Transverse colon (tissue), 4 donors: ENCODE data around the gene PIF1. TPM values are rescaled to one million over a fixed set of nuclear protein-coding genes. Genes with fewer than 3 reads are reported as not detected.
A peak's percentile ranks its signal among the peaks of the same experiment; 100 is the strongest.

Experiments used
- DNase-seq: peaks from one replicate; pipeline ENCODE4 v3.0.0-alpha.2; 2019
- H3K27ac ChIP-seq, 4 donors: fragments of 200-600 bp; sonication (generic); 2 replicates each; pipeline ENCODE4 v1.5.1; 2016 to 2018; ENCODE audit warnings: inconsistent platforms in 4 of 4
- H3K27me3 ChIP-seq: fragments of 200-600 bp; sonication (generic); 2 replicates; pipeline ENCODE4 v1.5.1; 2017; ENCODE audit warnings: inconsistent platforms
- H3K36me3 ChIP-seq, 4 donors: fragments of 200-600 bp; sonication (generic); 2 replicates each; pipeline ENCODE4 v1.5.1; 2017 to 2019; ENCODE audit warnings: inconsistent platforms in 4 of 4
- H3K4me1 ChIP-seq, 4 donors: fragments of 200-600 bp; sonication (generic); 2 replicates each; pipeline ENCODE4 v1.5.1; 2017 to 2020; ENCODE audit warnings: inconsistent platforms in 4 of 4
- H3K4me3 ChIP-seq, 4 donors: fragments of 200-600 bp; sonication (generic); 1 replicate in 1 of 4; 2 replicates in 3 of 4; pipeline versions ENCODE4 v1.5.1 to v1.6.1; 2017 to 2019; ENCODE audit warnings: inconsistent platforms in 4 of 4
- H3K9me3 ChIP-seq, 2 donors: fragments of 200-600 bp; sonication (generic); 2 replicates each; pipeline ENCODE4 v1.5.1; 2017 to 2019; ENCODE audit warnings: inconsistent platforms in 2 of 2
- EP300 ChIP-seq: sonication (generic); formaldehyde crosslinking; IDR thresholded peaks from one replicate; pipeline ENCODE4 v1.6.1; 2017; ENCODE audit warnings: antibody characterized with exemption, low read depth
- POLR2A ChIP-seq: fragments of 450-650 bp; IDR thresholded peaks from one replicate; pipeline ENCODE4 v1.6.1; 2016; ENCODE audit warnings: antibody characterized with exemption, mild to moderate bottlenecking, moderate library complexity
- POLR2AphosphoS5 ChIP-seq, 3 donors: sonication (generic); formaldehyde crosslinking; IDR thresholded peaks; one replicate each; pipeline ENCODE4 v1.6.1; 2016; ENCODE audit warnings: antibody characterized with exemption in 3 of 3
- WGBS, 2 donors: methylation state at CpG; one replicate each; pipeline ENCODE4 v1.1.5; 2018; ENCODE audit warnings: low coverage in 1 of 2; 5-methylcytosine and 5-hydroxymethylcytosine counted together
- in situ Hi-C, 4 donors: fragments of 200-750 bp; cut with MboI; loops; one replicate each; pipeline versions ENCODE4 v1.15.0 to v1.15.1; 2017; ENCODE audit warnings: low sequenced_read_pairs in 3 of 4, low pct_ligation_motif_present in 1 of 4, low pct_unique_long_range_greater_than_20kb in 1 of 4
- intact Hi-C: fragments of 100-400 bp; cut with DNase I; formaldehyde crosslinking; loops from one replicate; pipeline ENCODE4 v1.15.1; 2023; ENCODE audit warnings: low total_unique reads
- total RNA-seq, 4 donors: library from RNA; depleted of rRNA; stranded (reverse); fragments of >200 nt; gene quantifications; one replicate each; pipeline ENCODE4 v1.1.0, GENCODE V29; 2016
- TF ChIP-seq, protein P1 (sequence below), 5 experiments: fragments of 200-600 bp in 3 of 5; fragments of 450-650 bp in 2 of 5; sonication (generic) in 3 of 5; IDR thresholded peaks; 1 replicate in 2 of 5; 2 replicates in 3 of 5; pipeline ENCODE4 v1.5.1; 2016 to 2017; ENCODE audit warnings: antibody characterized with exemption in 5 of 5, inconsistent platforms in 3 of 5, mild to moderate bottlenecking in 2 of 5, moderate library complexity in 1 of 5

Gene PIF1
- total RNA-seq, 4 donors from 2014 or later = 1.1 to 49.8 (median 2.3) TPM

DNA sequence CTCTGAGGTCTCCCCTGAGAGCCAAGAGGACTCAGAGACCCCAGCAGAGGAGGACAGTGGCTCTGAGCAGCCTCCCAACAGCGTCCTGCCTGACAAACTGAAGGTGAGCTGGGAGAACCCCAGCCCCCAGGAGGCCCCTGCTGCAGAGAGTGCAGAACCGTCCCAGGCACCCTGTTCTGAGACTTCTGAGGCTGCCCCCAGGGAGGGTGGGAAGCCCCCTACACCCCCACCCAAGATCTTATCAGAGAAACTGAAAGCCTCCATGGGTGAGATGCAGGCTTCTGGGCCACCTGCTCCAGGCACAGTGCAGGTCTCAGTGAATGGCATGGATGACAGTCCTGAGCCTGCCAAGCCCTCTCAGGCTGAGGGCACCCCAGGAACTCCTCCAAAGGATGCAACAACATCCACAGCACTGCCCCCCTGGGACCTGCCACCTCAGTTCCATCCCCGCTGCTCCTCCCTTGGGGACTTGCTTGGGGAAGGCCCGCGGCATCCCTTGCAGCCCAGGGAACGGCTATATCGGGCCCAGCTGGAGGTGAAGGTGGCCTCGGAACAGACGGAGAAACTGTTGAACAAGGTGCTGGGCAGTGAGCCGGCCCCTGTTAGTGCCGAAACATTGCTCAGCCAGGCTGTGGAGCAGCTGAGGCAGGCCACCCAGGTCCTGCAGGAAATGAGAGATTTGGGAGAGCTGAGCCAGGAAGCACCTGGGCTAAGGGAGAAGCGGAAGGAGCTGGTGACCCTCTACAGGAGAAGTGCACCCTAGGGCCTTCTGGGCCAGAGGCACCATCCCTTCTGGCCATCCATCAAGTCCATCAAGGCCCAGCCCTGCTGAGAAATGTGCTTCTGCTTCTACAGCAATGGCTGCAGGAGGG is 39.9 kb upstream of the PIF1 start:
- TF ChIP-seq POLR2AphosphoS5 (IDR thresholded peaks at IDR 0.05) = no peak
- no peak for TF ChIP-seq POLR2A
- TF ChIP-seq, protein P1, sequence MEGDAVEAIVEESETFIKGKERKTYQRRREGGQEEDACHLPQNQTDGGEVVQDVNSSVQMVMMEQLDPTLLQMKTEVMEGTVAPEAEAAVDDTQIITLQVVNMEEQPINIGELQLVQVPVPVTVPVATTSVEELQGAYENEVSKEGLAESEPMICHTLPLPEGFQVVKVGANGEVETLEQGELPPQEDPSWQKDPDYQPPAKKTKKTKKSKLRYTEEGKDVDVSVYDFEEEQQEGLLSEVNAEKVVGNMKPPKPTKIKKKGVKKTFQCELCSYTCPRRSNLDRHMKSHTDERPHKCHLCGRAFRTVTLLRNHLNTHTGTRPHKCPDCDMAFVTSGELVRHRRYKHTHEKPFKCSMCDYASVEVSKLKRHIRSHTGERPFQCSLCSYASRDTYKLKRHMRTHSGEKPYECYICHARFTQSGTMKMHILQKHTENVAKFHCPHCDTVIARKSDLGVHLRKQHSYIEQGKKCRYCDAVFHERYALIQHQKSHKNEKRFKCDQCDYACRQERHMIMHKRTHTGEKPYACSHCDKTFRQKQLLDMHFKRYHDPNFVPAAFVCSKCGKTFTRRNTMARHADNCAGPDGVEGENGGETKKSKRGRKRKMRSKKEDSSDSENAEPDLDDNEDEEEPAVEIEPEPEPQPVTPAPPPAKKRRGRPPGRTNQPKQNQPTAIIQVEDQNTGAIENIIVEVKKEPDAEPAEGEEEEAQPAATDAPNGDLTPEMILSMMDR (IDR thresholded peaks at IDR 0.05) = no peak
- no peak for TF ChIP-seq EP300
- peaks cover 0 to 21% (median 14%) of the 10 kb centered on the region in 4 donors for H3K4me1 ChIP-seq
- intact Hi-C loops (no loop called here), in situ Hi-C loops (no loop called here)
- peaks cover 0 to 14% (median 0%) of the 10 kb centered on the region in 4 donors for H3K36me3 ChIP-seq
- H3K27ac ChIP-seq = peak overlapping the region; percentile 54 to 65 (median 56)
- H3K9me3 ChIP-seq = no peaks in the 10 kb centered on the region
- whole genome bisulfite sequencing, 2 donors = 74% methylated on average over 11 of the region's 12 CpGs; no CpG with 5 or more reads in 1 of the 2 donors
- H3K27me3 ChIP-seq = no peaks in the 10 kb centered on the region
- no peak for DNase-seq
- no peak overlapping the region for H3K4me3 ChIP-seq

DNA sequence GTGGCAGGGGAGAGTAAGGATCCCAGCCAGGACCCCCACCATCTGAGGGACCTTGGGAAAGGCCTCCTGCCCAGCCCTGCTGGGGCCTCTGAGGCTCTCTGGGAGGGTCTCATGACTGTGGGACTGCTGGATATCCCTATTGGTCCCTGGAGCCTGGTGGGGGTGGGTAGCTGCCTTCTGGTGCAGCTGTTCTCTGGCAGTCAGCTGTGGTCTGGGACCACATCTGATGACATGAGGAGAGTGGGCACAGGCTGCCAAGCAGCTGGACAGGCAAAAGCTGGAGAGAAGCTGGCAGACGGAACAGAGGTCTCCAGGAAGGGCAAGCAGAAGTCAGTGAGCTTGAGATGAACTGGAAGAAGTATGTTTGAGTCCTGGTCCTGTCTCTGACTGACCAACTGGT is 38.6 kb upstream of the PIF1 start:
- Histone ChIP-seq H3K27me3 (no peaks in the 10 kb centered on the region), H3K4me1 (peaks cover 0 to 25% (median 14%) of the 10 kb centered on the region in 4 donors), H3K27ac (peak overlapping the region in 3 of 4 donors; percentile 0 to 46 (median 37)), H3K36me3 (peaks cover 0 to 19% (median 0%) of the 10 kb centered on the region in 4 donors), H3K9me3 (no peaks in the 10 kb centered on the region), H3K4me3 (no peak overlapping the region)
- intact Hi-C loops = no loop called here
- TF ChIP-seq EP300 (no peak), POLR2AphosphoS5 (IDR thresholded peaks at IDR 0.05) (no peak), POLR2A (no peak)
- TF ChIP-seq, protein P1 (IDR thresholded peaks at IDR 0.05) = no peak
- 55% methylated on average over 1 of the region's 1 CpG; no CpG with 5 or more reads in 1 of the 2 donors for WGBS, 2 donors
- DNase-seq = no peak
- in situ Hi-C loops = no loop called here

DNA sequence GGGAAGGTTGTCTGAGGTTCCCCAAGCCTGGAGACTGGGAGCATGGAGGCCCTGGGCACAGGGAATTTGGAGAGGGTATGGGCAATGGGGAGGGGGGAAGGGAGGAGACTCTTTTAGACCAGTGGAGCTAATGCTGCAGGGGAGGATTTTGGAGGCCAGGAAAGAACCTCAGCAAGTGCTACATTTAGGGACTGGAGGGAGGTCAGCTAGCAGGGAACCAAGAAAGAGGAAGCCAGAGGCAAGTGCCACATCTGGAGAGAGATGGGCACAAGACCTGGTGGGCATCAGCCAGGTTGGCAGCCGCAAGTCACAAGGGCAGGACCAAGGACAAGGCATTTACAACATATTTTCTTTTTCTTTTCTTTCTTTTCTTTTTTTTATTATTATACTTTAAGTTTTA is 37.0 kb upstream of the PIF1 start:
- in situ Hi-C loops (no loop called here), intact Hi-C loops (no loop called here)
- Histone ChIP-seq H3K9me3 (no peaks in the 10 kb centered on the region), H3K36me3 (peaks cover 0 to 19% (median 0%) of the 10 kb centered on the region in 4 donors), H3K27ac (peak overlapping the region in 2 of 4 donors; percentile 4 to 38), H3K4me1 (peaks cover 8 to 38% (median 21%) of the 10 kb centered on the region in 4 donors), H3K27me3 (no peaks in the 10 kb centered on the region), H3K4me3 (no peak overlapping the region)
- 91 to 96% methylated on average over 1 of the region's 1 CpG for WGBS, 2 donors
- TF ChIP-seq POLR2A (no peak), POLR2AphosphoS5 (IDR thresholded peaks at IDR 0.05) (no peak), EP300 (no peak)
- TF ChIP-seq, protein P1 (IDR thresholded peaks at IDR 0.05) = no peak
- DNase-seq = no peak

DNA sequence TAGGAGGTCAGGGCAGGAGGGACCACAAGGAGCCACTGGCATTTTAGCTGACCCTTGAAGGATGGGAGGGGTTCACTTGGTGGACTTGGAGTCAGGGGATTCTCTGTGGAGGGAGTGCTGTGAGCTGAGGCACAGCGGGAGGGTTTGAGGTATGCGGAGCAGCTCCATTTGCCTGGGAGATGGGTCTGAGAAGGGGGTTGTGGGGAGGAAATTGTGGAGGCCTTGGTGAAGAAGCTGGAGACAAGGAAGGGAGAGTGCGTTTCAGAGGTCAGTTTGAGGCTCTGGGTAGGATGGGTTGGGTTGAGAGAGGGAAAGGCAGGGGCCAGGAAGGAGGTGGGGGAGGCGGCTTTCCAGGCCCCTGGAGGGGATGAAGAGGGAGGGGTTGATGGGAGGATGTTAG is 36.5 kb upstream of the PIF1 start:
- H3K27me3 ChIP-seq = no peaks in the 10 kb centered on the region
- peaks cover 0 to 19% (median 0%) of the 10 kb centered on the region in 4 donors for H3K36me3 ChIP-seq
- peaks cover 12 to 40% (median 23%) of the 10 kb centered on the region in 4 donors for H3K4me1 ChIP-seq
- WGBS, 2 donors = 94 to 100% methylated on average over 2 to 4 of the region's 4 CpGs
- intact Hi-C loops (no loop called here), in situ Hi-C loops (no loop called here)
- H3K9me3 ChIP-seq = no peaks in the 10 kb centered on the region
- DNase-seq = no peak
- no peak for TF ChIP-seq POLR2A
- TF ChIP-seq EP300 = no peak
- TF ChIP-seq POLR2AphosphoS5 (IDR thresholded peaks at IDR 0.05) = no peak
- TF ChIP-seq, protein P1 (IDR thresholded peaks at IDR 0.05) = no peak
- H3K4me3 ChIP-seq = no peak overlapping the region
- H3K27ac ChIP-seq = peak overlapping the region in 2 of 4 donors; percentile 4 to 38
